Left renal pelvis (tissue), 4 donors: ENCODE results near the gene SLC39A13. TPM values are rescaled to one million over a fixed set of nuclear protein-coding genes. Genes with fewer than 3 reads are reported as not detected.

Experiments
- DNase-seq, 4 donors: peaks; one replicate each; pipeline ENCODE4 v3.0.0-alpha.2; 2013; ENCODE audit warnings: low read depth in 4 of 4, low spot score in 3 of 4
- polyA plus RNA-seq, 4 donors: library from polyadenylated mRNA; unstranded; fragments of 120-200 nt; gene quantifications; one replicate each; pipeline ENCODE4 v1.2.1, GENCODE V29; 2013; ENCODE audit not compliant: insufficient read length in 4 of 4

Gene SLC39A13
- polyA plus RNA-seq, result 10 to 100 TPM; 42.6 to 72.0 (median 45.5) TPM

- DNase-seq, result peak; percentile 81 to 89 (median 87)
These were observed at the start of gene SLC39A13 for GRCh38 chr11:47407746-47408590. SLC39A13 (plus strand) TSS chr11:47408590; CDS start chr11:47410095, 1,505 bp downstream.

DNA sequence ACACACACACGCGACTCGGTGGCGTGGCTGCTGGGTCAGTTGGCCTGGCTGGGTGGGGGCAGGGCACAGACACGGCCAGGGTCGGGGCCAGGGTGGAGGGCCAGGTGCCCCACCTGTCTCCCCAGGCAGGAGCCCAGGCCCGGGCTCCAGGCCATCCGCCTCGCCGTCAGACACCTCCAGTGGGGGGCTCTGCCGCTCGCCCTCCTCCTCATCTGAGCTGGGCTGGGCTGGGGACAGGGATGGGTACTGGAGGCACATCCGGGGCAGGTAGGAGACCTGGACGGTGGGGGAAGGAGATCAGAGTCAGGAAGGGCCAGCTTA, 49.7 kb upstream of the SLC39A13 start:
- no peak for DNase-seq

- no peak for DNase-seq
These were observed 49.2 kb upstream of the SLC39A13 start for GRCh38 chr11:47359162-47359561.

DNA sequence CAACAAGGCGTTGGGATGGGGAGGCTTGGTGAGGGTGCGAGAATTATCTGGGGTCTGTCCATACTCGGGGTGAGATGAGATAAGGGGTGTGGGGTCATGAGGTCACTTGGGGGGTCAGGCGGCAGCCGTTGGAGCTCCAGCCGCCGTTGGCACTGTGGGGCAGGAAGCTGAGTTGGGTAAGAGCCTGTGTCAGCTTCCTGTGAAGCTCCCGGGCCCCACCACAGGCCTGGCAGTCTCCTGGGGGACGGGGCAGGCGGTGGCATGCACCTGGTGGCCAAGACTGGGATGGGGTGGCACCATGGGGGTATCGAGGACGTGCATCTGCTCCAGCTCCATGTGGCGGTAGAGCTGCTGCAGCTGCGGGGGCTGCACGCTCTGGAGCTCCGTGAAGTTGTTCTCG, 48.8 kb upstream of the SLC39A13 start:
- no peak for DNase-seq

GRCh38 chr11:47360341-47360740, 48.0 kb upstream of the SLC39A13 start:
- no peak for DNase-seq

GRCh38 chr11:47361419-47361818, 47.0 kb upstream of the SLC39A13 start:
- no peak for DNase-seq

GRCh38 chr11:47366020-47366490, 42.3 kb upstream of the SLC39A13 start:
- no peak for DNase-seq

- DNase-seq, result no peak
These were observed 38.7 kb upstream of the SLC39A13 start for GRCh38 chr11:47369676-47370075.

DNA sequence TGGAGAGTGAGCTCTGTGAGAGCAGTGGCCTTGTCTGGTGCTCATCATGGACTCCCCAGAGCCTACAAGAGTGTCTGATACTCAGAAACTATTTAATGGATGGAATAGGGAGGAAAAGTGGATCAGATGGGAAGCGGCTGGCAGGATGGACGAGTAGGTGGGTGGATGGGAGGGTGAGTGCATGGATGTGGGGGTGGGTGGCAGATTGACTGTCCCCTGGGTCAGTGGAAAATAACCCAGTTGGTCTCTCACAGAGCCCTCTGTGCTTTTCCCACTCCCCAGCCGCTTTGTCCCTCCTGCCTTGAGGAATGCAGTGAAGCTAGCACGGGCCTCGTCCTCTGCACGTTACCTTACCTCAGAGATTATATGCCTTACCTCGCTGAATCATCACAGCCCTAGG, 36.0 kb upstream of the SLC39A13 start:
- no peak for DNase-seq

DNA sequence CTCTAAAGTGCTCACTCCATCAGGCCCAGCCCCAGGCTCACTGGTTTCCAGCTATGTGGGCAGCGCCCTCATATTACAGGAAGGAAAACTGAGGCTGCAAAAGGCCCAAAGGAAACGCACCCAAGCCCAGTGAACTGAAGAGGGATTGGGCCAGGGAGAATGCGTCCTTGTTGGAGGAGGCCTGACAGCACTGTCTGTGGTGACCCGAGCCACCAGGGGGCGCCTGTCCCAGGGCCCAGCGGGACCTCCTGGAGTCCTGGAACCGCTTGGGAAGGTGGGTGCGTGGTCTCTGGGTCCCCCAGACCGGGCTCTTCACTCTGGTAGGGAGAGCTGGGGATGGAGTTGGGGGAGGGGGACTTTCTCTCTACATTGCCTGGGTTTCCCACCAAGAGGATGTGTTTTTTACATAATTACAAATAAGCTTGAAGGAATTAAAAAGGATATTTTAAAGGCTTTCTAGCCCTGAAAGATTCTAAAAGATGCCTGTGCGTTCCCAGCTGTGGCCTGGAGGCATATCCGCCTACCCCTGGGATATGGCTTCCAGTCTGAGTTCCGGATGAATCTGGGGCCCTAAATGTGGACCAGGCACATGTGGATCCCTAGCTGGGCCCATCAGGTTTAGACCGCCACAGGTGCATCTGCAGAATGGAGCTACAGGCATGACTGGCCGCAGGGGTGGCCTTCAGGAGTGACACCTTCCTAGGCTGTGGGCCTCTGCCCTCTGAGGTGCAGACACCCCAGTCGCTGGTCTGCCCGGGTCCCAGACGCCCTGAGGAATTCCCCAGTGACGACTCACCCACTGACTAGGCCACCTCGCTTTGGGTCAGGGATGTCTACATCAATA, 34.3 kb upstream of the SLC39A13 start:
- peak in 1 of 4 donors; percentile 51 for DNase-seq

DNA sequence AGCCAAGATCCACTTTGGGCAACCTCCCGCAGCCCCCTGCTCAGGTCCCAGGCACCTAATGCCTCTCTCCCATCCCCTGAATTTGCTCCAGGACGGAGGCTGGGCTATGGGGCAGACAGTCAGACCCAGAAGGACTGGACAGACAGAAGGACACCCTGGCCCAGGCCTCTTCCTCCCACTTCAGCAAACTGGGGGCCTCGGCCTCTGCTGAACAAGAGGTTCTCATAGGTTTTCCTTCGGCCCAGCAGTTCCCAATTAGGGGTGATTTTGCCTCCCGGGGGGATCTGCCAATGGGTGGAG, 33.7 kb upstream of the SLC39A13 start:
- no peak for DNase-seq

DNA sequence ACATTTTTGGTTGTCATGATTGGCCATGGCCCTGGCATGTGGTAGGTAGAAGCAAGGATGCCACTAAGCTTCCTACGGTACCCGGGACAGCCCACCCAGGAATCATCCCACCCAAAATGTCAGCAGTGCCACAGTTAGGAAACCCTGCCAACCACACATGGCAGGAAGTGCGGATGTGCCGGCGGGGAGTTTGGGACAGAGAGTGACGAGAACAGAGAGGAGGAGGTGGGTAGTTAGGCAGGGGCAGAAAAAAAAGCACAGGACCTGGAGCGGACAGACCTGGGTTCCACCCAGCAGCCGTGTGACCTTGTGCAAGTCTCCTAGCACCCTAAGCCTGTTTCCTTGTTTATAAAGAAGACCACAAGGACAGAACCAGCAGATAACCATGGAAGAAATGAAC, 33.4 kb upstream of the SLC39A13 start:
- DNase-seq, result no peak

- no peak for DNase-seq
These were observed 32.8 kb upstream of the SLC39A13 start for GRCh38 chr11:47375546-47376085.

DNA sequence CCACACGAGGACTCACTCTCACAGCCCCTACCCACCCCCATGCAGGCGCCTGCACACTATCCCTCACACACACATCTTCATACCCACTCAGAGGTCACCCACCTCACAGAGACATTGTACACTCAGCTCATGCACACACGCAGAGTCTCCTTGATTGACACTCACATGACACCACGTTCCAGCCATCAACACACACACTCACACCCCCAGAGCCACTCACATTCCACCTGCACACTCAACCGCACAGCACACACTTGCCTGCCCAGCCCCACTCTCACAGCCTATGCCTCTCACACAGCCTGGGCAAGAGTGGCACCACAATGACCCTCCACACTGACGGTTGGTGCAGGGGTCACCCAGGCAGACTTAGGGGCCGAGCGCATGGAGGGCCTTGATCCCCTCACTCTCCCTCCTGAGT, 32.3 kb upstream of the SLC39A13 start:
- no peak for DNase-seq

- no peak for DNase-seq
These were observed 31.6 kb upstream of the SLC39A13 start for GRCh38 chr11:47376525-47377371.

GRCh38 chr11:47377571-47378009, 30.8 kb upstream of the SLC39A13 start:
- no peak for DNase-seq

GRCh38 chr11:47378010-47378835, 30.2 kb upstream of the SLC39A13 start, which contains the start of gene SPI1:
SPI1 (minus strand) TSS chr11:47378547; CDS start chr11:47378353, 194 bp downstream.
- DNase-seq, result no peak

GRCh38 chr11:47378836-47379170, 29.6 kb upstream of the SLC39A13 start:
- no peak for DNase-seq

DNA sequence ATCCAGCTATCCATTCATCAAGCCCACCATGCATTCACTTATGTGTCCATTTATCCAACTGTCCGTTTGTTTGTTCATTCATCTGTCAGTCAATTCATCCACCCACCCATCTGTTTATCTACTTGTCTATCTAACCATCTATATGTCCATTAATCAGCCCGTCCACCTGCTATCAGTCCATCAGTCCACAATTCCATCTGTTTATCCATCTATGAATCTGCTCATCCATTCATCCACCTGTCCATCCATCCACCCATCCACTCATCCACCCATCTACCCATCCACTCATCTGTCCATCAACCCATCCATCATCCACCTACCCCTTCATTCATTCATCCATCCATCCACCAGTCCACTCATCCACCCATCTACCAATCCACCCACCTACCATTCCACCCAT, 29.1 kb upstream of the SLC39A13 start:
- DNase-seq, result no peak

GRCh38 chr11:47380078-47380477, 28.3 kb upstream of the SLC39A13 start:
- no peak for DNase-seq
